SK-N-SH treated with all-trans-retinoic acid at 6 μM for 48 hours (cell line): ENCODE measurements around the gene PLD1.

Source experiments
- ATAC-seq: fragments of 200-7000 bp; cut with Tn5 transposase; 3 replicates; pipeline ENCODE4 v1.9.1; 2020; ENCODE audit warnings: mild to moderate bottlenecking, moderate library complexity
- ARNTL ChIP-seq: fragments of 450-650 bp; formaldehyde crosslinking; IDR thresholded peaks from 2 replicates; pipeline ENCODE4 v1.5.0; 2020; ENCODE audit warnings: low read depth, mild to moderate bottlenecking, moderate library complexity, borderline replicate concordance
- BACH2 ChIP-seq: fragments of 250-450 bp; sonication (Bioruptor Pico); IDR thresholded peaks from 2 replicates; pipeline ENCODE4 v1.9.0; 2021; ENCODE audit warnings: mild to moderate bottlenecking, borderline replicate concordance
- CREB5 ChIP-seq: fragments of 250-450 bp; sonication (Bioruptor Pico); IDR thresholded peaks from 2 replicates; pipeline ENCODE4 v1.5.1; 2020; ENCODE audit warnings: low read depth, mild to moderate bottlenecking, moderate library complexity
- CSDC2 ChIP-seq: fragments of 250-450 bp; sonication (Bioruptor Pico); IDR thresholded peaks from 2 replicates; pipeline ENCODE4 v1.5.0; 2020; ENCODE audit warnings: mild to moderate bottlenecking, moderate library complexity
- CSRNP3 ChIP-seq: fragments of 250-450 bp; sonication (Bioruptor Pico); IDR thresholded peaks from 2 replicates; pipeline ENCODE4 v1.5.1; 2021; ENCODE audit warnings: mild to moderate bottlenecking, moderate library complexity
- ESRRG ChIP-seq: fragments of 250-450 bp; sonication (Bioruptor Pico); IDR thresholded peaks from 2 replicates; pipeline ENCODE4 v1.6.1; 2021; ENCODE audit warnings: mild to moderate bottlenecking
- GLIS3 ChIP-seq: fragments of 250-450 bp; sonication (Bioruptor Pico); IDR thresholded peaks from 2 replicates; pipeline ENCODE4 v1.5.0; 2020; ENCODE audit warnings: mild to moderate bottlenecking, moderate library complexity
- ISL1 ChIP-seq: fragments of 250-450 bp; sonication (Bioruptor Pico); IDR thresholded peaks from 2 replicates; pipeline ENCODE4 v2.1.2; 2022; ENCODE audit warnings: mild to moderate bottlenecking, moderate library complexity
- PPARA ChIP-seq: fragments of 250-450 bp; sonication (Bioruptor Pico); IDR thresholded peaks from 2 replicates; pipeline ENCODE4 v1.5.0; 2020; ENCODE audit warnings: mild to moderate bottlenecking, borderline replicate concordance
- SNAI2 ChIP-seq: fragments of 250-450 bp; sonication (Bioruptor Pico); IDR thresholded peaks from 2 replicates; pipeline ENCODE4 v1.5.0; 2020; ENCODE audit warnings: mild to moderate bottlenecking, moderate library complexity
- TCF4 ChIP-seq: fragments of 250-450 bp; sonication (Bioruptor Pico); IDR thresholded peaks from 2 replicates; pipeline ENCODE4 v1.8.0; 2021; ENCODE audit warnings: mild to moderate bottlenecking, moderate library complexity, borderline replicate concordance
- TOX ChIP-seq: fragments of 250-450 bp; sonication (Bioruptor Pico); IDR thresholded peaks from 2 replicates; pipeline ENCODE4 v1.8.0; 2021; ENCODE audit warnings: mild to moderate bottlenecking, moderate library complexity, borderline replicate concordance
- ZC3H10 ChIP-seq: fragments of 250-450 bp; sonication (Bioruptor Pico); IDR thresholded peaks from 2 replicates; pipeline ENCODE4 v1.5.1; 2021; ENCODE audit warnings: mild to moderate bottlenecking, moderate library complexity
- ZFP3 ChIP-seq: fragments of 250-450 bp; sonication (Bioruptor Pico); IDR thresholded peaks from 2 replicates; pipeline ENCODE4 v1.5.0; 2020; ENCODE audit warnings: mild to moderate bottlenecking, moderate library complexity
- ZFP30 ChIP-seq: fragments of 450-650 bp; formaldehyde crosslinking; IDR thresholded peaks from 2 replicates; pipeline ENCODE4 v1.5.0; 2022; ENCODE audit warnings: mild to moderate bottlenecking, moderate library complexity
- ZNF565 ChIP-seq: fragments of 450-650 bp; formaldehyde crosslinking; conservative IDR thresholded peaks from 2 replicates; pipeline ENCODE4 v1.5.0; 2020; ENCODE audit warnings: low read depth, mild to moderate bottlenecking, moderate library complexity
- ZNF70 ChIP-seq: fragments of 450-650 bp; formaldehyde crosslinking; IDR thresholded peaks from 2 replicates; pipeline ENCODE4 v1.5.0; 2020; ENCODE audit warnings: mild to moderate bottlenecking, moderate library complexity
- ZNF8 ChIP-seq: fragments of 450-650 bp; formaldehyde crosslinking; IDR thresholded peaks from 2 replicates; pipeline ENCODE4 v1.5.0; 2020; ENCODE audit warnings: mild to moderate bottlenecking, moderate library complexity
- TF ChIP-seq, protein P1 (sequence below): fragments of 250-450 bp; sonication (Bioruptor Pico); IDR thresholded peaks from 2 replicates; pipeline ENCODE4 v1.8.0; 2020; ENCODE audit warnings: mild to moderate bottlenecking, moderate library complexity, borderline replicate concordance
- TF ChIP-seq, protein P2 (sequence below): fragments of 250-450 bp; sonication (Bioruptor Pico); IDR thresholded peaks from 2 replicates; pipeline ENCODE4 v1.8.0; 2021; ENCODE audit warnings: low read depth, mild to moderate bottlenecking, moderate library complexity, borderline replicate concordance

PLD1 gene

DNA sequence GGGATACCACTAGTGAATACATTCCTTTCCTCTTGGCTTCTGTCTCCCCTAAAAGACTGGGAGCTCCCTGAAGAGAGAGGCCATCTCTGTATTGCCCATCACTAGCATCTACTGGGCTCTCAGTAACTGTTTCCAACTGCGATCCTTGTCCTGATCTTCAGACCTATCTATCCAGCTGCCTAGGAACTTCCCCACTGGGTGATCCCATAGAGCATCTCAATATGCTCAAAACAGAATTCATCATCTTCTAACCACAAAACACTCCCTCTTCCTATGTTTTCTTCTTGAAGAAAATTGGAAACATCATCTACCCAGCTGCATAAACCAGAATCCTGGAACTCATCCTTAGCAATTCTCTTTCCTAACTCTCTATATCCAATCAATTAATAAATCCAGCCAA, 54.6 kb downstream of the PLD1 start:
- no peak for ATAC-seq
- TF ChIP-seq TCF4 (CRISPR knock-in tag) = no peak
- TF ChIP-seq ZC3H10 = no peak
- TF ChIP-seq ISL1 (CRISPR knock-in tag) = no peak
- no peak for TF ChIP-seq ZFP30 (CRISPR knock-in tag)
- no peak for TF ChIP-seq ARNTL (CRISPR knock-in tag)
- no peak for TF ChIP-seq ZNF8 (CRISPR knock-in tag)
- TF ChIP-seq, protein P1, sequence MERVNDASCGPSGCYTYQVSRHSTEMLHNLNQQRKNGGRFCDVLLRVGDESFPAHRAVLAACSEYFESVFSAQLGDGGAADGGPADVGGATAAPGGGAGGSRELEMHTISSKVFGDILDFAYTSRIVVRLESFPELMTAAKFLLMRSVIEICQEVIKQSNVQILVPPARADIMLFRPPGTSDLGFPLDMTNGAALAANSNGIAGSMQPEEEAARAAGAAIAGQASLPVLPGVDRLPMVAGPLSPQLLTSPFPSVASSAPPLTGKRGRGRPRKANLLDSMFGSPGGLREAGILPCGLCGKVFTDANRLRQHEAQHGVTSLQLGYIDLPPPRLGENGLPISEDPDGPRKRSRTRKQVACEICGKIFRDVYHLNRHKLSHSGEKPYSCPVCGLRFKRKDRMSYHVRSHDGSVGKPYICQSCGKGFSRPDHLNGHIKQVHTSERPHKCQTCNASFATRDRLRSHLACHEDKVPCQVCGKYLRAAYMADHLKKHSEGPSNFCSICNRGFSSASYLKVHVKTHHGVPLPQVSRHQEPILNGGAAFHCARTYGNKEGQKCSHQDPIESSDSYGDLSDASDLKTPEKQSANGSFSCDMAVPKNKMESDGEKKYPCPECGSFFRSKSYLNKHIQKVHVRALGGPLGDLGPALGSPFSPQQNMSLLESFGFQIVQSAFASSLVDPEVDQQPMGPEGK (CRISPR knock-in tag) = no peak
- TF ChIP-seq TOX (CRISPR knock-in tag) = no peak
- no peak for TF ChIP-seq CSRNP3
- TF ChIP-seq CREB5 = no peak
- no peak for TF ChIP-seq BACH2 (CRISPR knock-in tag)
- TF ChIP-seq GLIS3 (CRISPR knock-in tag) = no peak
- TF ChIP-seq SNAI2 (CRISPR knock-in tag) = no peak
- TF ChIP-seq CSDC2 = no peak
- no peak for TF ChIP-seq ESRRG (CRISPR knock-in tag)
- no peak for TF ChIP-seq ZNF70 (CRISPR knock-in tag)
- TF ChIP-seq ZNF565 (CRISPR knock-in tag) = no peak
- TF ChIP-seq, protein P2, sequence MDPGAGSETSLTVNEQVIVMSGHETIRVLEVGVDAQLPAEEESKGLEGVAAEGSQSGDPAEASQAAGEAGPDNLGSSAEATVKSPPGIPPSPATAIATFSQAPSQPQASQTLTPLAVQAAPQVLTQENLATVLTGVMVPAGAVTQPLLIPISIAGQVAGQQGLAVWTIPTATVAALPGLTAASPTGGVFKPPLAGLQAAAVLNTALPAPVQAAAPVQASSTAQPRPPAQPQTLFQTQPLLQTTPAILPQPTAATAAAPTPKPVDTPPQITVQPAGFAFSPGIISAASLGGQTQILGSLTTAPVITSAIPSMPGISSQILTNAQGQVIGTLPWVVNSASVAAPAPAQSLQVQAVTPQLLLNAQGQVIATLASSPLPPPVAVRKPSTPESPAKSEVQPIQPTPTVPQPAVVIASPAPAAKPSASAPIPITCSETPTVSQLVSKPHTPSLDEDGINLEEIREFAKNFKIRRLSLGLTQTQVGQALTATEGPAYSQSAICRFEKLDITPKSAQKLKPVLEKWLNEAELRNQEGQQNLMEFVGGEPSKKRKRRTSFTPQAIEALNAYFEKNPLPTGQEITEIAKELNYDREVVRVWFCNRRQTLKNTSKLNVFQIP (CRISPR knock-in tag) = no peak

GRCh38 chr3:171755015-171755589, 55.2 kb downstream of the PLD1 start:
- ATAC-seq = no peak
- TF ChIP-seq ZC3H10 (no peak), ZNF565 (CRISPR knock-in tag) (no peak), ZFP3 (CRISPR knock-in tag) (no peak), ISL1 (CRISPR knock-in tag) (no peak), TOX (CRISPR knock-in tag) (no peak), PPARA (CRISPR knock-in tag) (no peak), TCF4 (CRISPR knock-in tag) (no peak)
- TF ChIP-seq, protein P2 (CRISPR knock-in tag) = no peak
- TF ChIP-seq, protein P1 (CRISPR knock-in tag) = no peak
